A549 treated with AZD2906 at 1 μM for 4 hours (cell line): ENCODE data around the gene ANO3. TPM values are rescaled to one million over a fixed set of nuclear protein-coding genes. Genes with fewer than 3 reads are reported as not detected.

Experiments used
- total RNA-seq: library from RNA; stranded (reverse); fragments of 200-300 nt; extraction: Qiagen RNA extraction; gene quantifications from 5 replicates; pipeline ENCODE4 v1.2.3, GENCODE V29; 2022

The ANO3 gene
- total RNA-seq, result 0.02 to 0.03 TPM (median 0.03 TPM) in 3 of 5 replicates, not detected in the others

DNA sequence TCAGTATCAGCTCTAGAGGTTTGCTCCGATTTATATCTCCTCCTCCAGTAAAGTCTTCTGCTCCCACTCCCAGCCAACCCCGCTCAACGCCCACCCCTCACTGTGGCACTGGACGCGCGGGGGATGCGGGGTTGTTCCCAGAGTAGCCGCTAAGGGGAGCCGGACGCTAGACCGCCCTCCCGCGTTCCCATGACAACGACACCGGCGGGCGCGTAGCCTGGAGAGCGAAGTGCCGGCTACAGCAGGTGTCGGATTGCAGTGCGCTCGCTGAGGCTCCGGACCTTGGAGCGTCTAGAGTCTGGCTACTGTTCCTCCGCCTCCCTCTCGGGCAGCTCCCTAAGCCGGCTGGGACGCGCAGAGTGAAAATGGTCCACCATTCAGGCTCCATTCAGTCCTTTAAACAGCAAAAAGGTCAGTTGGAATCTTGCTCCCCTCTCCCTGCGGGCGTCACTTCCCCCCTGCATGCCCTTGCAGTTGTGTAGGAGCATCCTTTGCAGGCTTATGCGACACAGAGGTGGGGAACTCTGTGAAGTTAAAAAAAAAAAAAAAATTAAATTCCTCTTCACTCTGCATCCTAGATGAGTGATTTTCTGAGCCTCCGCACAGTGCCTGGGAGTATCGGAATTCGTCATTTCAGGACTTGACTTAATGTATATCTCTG lies at the start of gene ANO3:
Gene ANO3, plus strand, starts transcription at position 220 of the 661 bp plus-strand sequence. Its CDS starts 146 bp downstream, at position 366.

DNA sequence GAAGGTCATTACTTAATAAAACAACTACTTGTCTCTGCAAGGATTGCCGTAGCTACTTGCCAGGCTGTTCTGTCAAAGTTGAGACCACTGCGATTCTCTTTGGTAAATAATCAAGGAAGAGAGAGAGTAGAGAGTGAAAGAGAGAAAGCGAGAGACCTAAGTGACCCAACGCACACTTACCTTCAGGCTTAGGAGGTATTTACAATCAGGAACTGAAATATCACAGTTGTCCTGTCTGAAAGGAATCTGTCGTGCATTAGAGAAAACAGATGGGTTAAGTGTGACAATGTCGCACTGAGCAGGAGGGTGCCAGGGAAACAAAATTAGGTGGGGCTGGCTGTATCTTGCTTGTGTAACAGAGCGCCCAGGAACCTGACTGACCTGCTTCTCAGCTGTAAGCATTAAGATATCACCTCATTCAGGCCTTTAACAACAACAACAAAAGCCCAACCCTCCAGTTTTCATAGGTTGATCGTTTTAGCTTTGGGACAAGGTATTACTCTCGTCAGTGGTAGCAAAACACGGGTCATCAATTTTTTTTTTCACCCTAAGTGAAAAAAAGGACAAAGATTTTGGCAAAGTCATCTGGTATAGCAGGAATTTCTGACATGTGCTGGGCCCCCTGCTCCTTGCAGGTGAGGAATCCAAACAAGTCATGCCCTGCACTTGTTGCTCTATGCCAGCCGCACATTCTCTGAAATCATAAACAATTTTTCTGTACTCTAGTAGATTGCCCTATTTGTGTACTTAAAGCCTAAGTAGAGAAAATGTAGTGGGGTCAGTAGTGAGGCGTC lies 240.1 kb downstream of the ANO3 start, which contains the start of gene MUC15:
Gene MUC15, minus strand, starts transcription at position 403 of the 794 bp plus-strand sequence. CDS start 5,169 bp downstream, outside the sequence.

Other genes starting within 250 kb of the ANO3 start
- not detected in 5 replicates for gene MUC15, start 240.1 kb downstream of the ANO3 start, total RNA-seq